ENCODE results near the gene PRR14L. TPM values are rescaled to one million over a fixed set of nuclear protein-coding genes. Genes with fewer than 3 reads are reported as not detected.

Gene PRR14L
- total and polyA plus RNA-seq, 7 donors, result 2.7 to 16.4 (median 8.8) TPM

DNA sequence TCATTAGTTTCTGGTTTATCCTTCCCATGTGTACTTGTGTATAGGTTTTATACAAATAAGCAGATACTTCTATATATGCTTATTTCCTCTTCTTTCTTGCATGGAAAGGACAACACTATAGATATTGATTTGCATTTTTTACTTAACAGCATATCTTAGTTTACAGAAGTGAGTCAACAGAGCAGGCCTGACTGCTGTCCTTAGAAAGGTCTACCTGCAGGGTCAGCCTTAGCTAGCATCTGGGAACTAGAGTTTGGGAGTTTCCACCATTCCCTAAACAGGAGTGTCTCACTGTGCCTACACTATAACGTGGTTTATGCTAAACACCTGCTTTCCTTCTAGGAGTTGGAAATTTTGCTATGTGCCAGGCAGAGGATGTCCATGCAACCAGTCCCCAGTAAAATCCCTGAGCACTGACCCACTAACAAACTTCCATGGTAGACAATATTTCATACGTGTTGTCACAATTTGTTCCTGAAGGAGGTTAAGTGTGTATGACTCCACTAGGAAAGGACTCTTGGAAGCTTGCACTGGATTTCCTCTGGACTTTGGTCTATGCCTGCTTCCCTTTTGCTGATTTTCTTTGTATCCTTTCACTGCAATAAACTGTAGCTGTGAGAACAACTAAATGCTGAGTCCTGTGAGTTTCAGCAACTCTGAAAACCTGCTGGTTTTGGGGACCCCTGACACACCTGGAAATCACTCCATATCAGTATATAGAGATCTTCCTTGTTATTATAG lies 17.7 kb downstream of the PRR14L start:
- H3K9me3 ChIP-seq, result no peaks in the 10 kb centered on the region
- intact Hi-C loops (cut with DNase I), result no loop called here
- peaks cover 0 to 23% of the 10 kb centered on the region in 2 donors for H3K36me3 ChIP-seq (ENCODE audit: insufficient read depth in 1 of 2, low read depth in 1 of 2)
- ATAC-seq (no peak), DNase-seq (no peak)
- no peak overlapping the region for H3K27ac ChIP-seq
- peaks cover 5% of the 10 kb centered on the region for H3K4me1 ChIP-seq
- no peaks in the 10 kb centered on the region for H3K27me3 ChIP-seq (ENCODE audit: insufficient read depth in 3 of 3, low read length in 2 of 3)
- no peak overlapping the region for H3K4me3 ChIP-seq
- no peak for TF ChIP-seq CTCF (IDR thresholded peaks at IDR 0.05)
- WGBS, 3 donors, result 65 to 83% (median 71%) methylated on average over 2 of the region's 2 CpGs

GRCh38 chr22:31730344-31730711 lies 19.6 kb downstream of the PRR14L start:
- TF ChIP-seq CTCF (IDR thresholded peaks at IDR 0.05), result no peak
- no peak for DNase-seq
- Histone ChIP-seq H3K4me1 (peaks cover 5% of the 10 kb centered on the region), H3K36me3 (ENCODE audit: insufficient read depth in 1 of 2, low read depth in 1 of 2) (peaks cover 0 to 11% of the 10 kb centered on the region in 2 donors), H3K9me3 (no peaks in the 10 kb centered on the region), H3K27me3 (ENCODE audit: insufficient read depth in 3 of 3, low read length in 2 of 3) (no peaks in the 10 kb centered on the region), H3K4me3 (no peak overlapping the region), H3K27ac (peak overlapping the region; percentile 5)
- 62 to 85% (median 67%) methylated on average over 8 of the region's 8 CpGs for WGBS, 3 donors
- intact Hi-C loops (cut with DNase I), result no loop called here
- peak in 1 of 4 donors; percentile 21 for ATAC-seq

DNA sequence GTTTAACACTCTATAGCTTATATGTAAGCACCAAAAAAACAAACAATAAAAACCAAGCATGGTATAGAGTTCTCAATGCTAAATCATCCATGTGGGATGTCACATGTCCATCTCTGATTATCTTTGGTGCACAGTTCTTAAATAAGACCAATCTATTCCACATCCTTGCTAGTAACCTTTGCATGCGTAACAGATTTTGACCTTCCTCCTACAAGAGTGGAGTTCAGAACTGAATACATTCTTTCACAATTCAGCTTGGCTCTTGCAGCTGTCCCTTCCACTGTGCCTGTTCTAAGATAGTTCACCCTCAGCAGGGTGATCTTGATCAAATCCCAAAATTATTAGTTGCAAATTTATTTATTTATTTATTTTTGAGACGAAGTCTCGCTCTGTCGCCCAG lies 21.1 kb downstream of the PRR14L start:
- DNase-seq, result no peak
- no peak overlapping the region for H3K4me3 ChIP-seq
- H3K27ac ChIP-seq, result no peak overlapping the region
- 93 to 96% (median 93%) methylated on average over 4 of the region's 4 CpGs for WGBS, 3 donors
- peaks cover 5% of the 10 kb centered on the region for H3K4me1 ChIP-seq
- H3K27me3 ChIP-seq (ENCODE audit: insufficient read depth in 3 of 3, low read length in 2 of 3), result no peaks in the 10 kb centered on the region
- intact Hi-C loops (cut with DNase I), result no loop called here
- no peaks in the 10 kb centered on the region for H3K9me3 ChIP-seq
- no peak for TF ChIP-seq CTCF (IDR thresholded peaks at IDR 0.05)
- peak in 2 of 4 donors; percentile 33 to 49 for ATAC-seq
- peaks cover 6 to 17% of the 10 kb centered on the region in 2 donors for H3K36me3 ChIP-seq (ENCODE audit: insufficient read depth in 1 of 2, low read depth in 1 of 2)

GRCh38 chr22:31726692-31727091 lies 23.2 kb downstream of the PRR14L start:
- ATAC-seq, result peak in 2 of 4 donors; percentile 32 to 47
- H3K27ac ChIP-seq, result no peak overlapping the region
- TF ChIP-seq CTCF (IDR thresholded peaks at IDR 0.05), result no peak

DNA sequence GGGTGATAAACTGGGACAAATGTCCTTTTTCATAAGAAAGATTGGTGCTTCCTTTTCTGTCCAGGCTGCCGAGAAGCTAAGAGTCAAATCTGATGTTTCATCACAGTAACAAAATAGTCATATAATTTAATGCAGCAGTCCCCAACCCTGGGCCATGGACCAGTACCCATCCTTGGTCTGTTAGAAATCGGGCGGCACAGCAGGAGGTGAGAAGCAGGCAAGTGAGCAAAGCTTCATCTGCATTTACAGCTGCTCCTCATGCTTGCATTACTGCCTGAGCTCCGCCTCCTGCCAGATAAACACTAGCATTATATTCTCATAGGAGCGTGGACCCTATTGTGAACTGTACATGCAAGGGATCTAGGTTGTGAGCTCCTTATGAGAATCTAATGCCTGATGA lies 26.2 kb downstream of the PRR14L start:
- DNase-seq, result no peak
- H3K36me3 ChIP-seq (ENCODE audit: insufficient read depth in 1 of 2, low read depth in 1 of 2), result peaks cover 13 to 61% of the 10 kb centered on the region in 2 donors

More at GRCh38 chr22:31726692-31727091, 23.2 kb downstream of the PRR14L start:
- no peak for DNase-seq
- Histone ChIP-seq H3K9me3 (no peaks in the 10 kb centered on the region), H3K27me3 (ENCODE audit: insufficient read depth in 3 of 3, low read length in 2 of 3) (no peaks in the 10 kb centered on the region), H3K4me1 (peaks cover 5% of the 10 kb centered on the region), H3K4me3 (no peak overlapping the region), H3K36me3 (ENCODE audit: insufficient read depth in 1 of 2, low read depth in 1 of 2) (peaks cover 10 to 35% of the 10 kb centered on the region in 2 donors)
- intact Hi-C loops (cut with DNase I), result no loop called here
- 16 to 48% (median 22%) methylated on average over 3 of the region's 3 CpGs for WGBS, 3 donors

More for the DNA sequence above, 26.2 kb downstream of the PRR14L start:
- Histone ChIP-seq H3K4me1 (no peaks in the 10 kb centered on the region), H3K4me3 (no peak overlapping the region), H3K9me3 (no peaks in the 10 kb centered on the region), H3K27me3 (ENCODE audit: insufficient read depth in 3 of 3, low read length in 2 of 3) (no peaks in the 10 kb centered on the region), H3K27ac (no peak overlapping the region)
- WGBS, 3 donors, result 91 to 94% (median 93%) methylated on average over 5 of the region's 5 CpGs
- intact Hi-C loops (cut with DNase I), result no loop called here
- TF ChIP-seq CTCF (IDR thresholded peaks at IDR 0.05), result no peak
- ATAC-seq, result no peak

Measured in psoas muscle (tissue), 8 donors.